Measurements from ENCODE around the gene PRSS57. TPM values are rescaled to one million over a fixed set of nuclear protein-coding genes. Genes with fewer than 3 reads are reported as not detected.
"Not testable (repeated sequence)": the region's sequence is repeated elsewhere in the genome, so short reads cannot be mapped to it uniquely, and the experiment has no call there.

The PRSS57 gene
- total RNA-seq, 2 experiments from 2014 or later, result not detected

DNA sequence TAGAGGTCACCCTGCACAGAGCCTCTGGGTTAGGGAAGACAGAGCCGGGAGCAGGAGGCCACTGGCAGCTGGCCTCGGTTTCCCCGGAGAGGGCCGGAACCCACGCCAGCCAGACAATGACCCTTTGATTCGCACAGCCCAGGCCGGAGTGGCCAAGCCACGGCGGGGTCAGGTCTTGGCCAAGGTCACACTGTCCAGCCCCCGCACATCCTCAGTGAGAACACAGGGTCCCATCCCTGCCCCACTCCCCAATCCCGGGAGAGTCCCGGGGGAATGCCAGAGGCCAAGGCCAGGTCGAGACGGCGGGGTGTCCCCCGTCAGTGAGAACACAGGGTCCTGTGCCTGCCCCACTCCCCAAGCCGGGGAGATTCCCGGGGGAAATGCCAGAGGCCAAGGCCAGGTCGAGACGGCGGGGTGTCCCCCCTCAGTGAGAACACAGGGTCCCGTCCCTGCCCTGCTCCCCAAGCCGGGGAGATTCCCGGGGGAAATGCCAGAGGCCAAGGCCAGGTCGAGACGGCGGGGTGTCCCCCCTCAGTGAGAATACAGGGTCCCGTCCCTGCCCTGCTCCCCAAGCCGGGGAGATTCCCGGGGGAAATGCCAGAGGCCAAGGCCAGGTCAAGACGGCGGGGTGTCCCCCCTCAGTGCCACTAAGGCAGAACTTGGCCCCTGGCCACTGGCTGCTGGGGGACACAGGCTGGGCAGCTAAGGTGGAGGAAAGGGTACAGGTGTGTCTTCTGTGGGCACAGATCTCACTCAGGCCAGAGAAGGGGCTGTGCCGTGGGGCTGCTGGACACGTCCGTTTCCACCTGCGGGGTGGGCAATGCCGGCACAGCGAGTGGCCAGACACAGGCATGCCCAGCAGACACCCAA is 20.7 kb downstream of the PRSS57 start:
- Mint-ChIP-seq H3K27ac (no peak overlapping the region), H3K36me3 (no peaks in the 10 kb centered on the region), H3K9me3 (no peaks in the 10 kb centered on the region), H3K4me3 (no peak overlapping the region), H3K27me3 (peaks cover 15% of the 10 kb centered on the region), H3K4me1 (ENCODE audit: low read depth) (no peaks in the 10 kb centered on the region)
- intact Hi-C loops (cut with micrococcal nuclease), result no loop called here
- ChIA-PET CTCF (no interaction called here), POLR2A (no interaction called here)
- no peak for DNase-seq

GRCh38 chr19:670609-671075 is 24.6 kb downstream of the PRSS57 start:
- intact Hi-C loops (cut with micrococcal nuclease), result no loop called here

DNA sequence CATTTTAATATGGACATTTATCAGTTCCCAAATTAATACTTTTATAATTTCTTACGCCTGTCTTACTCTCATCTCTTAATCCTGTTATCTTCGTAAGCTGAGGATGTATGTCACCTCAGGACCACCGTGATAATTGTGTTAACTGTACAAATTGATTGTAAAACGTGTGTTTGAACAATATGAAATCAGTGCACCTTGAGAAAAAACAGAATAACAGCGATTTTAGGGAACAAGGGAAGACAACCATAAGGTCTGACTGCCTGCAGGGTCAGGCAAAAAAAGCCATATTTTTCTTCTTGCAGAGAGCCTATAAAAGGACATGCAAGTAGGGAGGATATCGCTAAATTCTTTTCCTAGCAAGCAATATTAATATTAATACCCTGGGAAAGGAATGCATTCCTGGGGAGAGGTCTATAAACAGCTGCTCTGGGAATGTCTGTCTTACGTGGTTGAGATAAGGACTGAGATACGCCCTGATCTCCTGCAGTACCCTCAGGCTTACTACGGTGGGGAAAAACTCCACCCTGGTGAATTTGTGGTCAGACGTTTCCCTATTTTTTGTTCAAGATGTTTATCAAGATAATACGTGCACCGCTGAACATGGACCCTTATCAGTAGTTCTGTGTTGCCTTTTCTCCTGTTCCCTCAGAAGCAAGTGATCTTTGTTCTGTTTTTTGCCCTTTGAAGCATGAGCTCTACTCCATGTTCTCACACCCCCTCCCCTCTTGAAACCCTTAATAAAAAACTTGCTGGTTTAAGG is 26.4 kb downstream of the PRSS57 start:
- DNase-seq, H3K9me3 Mint-ChIP-seq, POLR2A ChIA-PET, H3K27me3 Mint-ChIP-seq, H3K4me3 Mint-ChIP-seq, H3K36me3 Mint-ChIP-seq, H3K27ac Mint-ChIP-seq: not testable (repeated sequence)
- CTCF ChIA-PET, result interaction anchor here (1.9 kb wide), 1 partner anchor 65 kb away, joined by 9 read pairs; no protein-coding TSS in a partner anchor
- peaks cover 10% of the 10 kb centered on the region for H3K4me1 Mint-ChIP-seq (ENCODE audit: low read depth)
- intact Hi-C loops (cut with micrococcal nuclease), result loop anchor here (10.0 kb wide), 1 partner anchor 246 kb away; the partner anchor contains the start of genes KISS1R and R3HDM4

More at GRCh38 chr19:670609-671075, 24.6 kb downstream of the PRSS57 start:
- CTCF ChIA-PET, result interaction anchor here (0.8 to 1.9 kb wide), 3 partner anchors 10 to 63 kb away, joined by 3 to 9 read pairs (median 3); no protein-coding TSS in a partner anchor
- POLR2A ChIA-PET, result interaction anchor here (1.1 kb wide), 1 partner anchor 9 kb away, joined by 4 read pairs; no protein-coding TSS in a partner anchor
- no peak overlapping the region for H3K27ac Mint-ChIP-seq
- H3K36me3 Mint-ChIP-seq, result no peaks in the 10 kb centered on the region
- no peaks in the 10 kb centered on the region for H3K4me1 Mint-ChIP-seq (ENCODE audit: low read depth)
- H3K4me3 Mint-ChIP-seq, result no peak overlapping the region
- no peak for DNase-seq
- peaks cover 2% of the 10 kb centered on the region for H3K9me3 Mint-ChIP-seq
- peaks cover 18% of the 10 kb centered on the region for H3K27me3 Mint-ChIP-seq

DNA sequence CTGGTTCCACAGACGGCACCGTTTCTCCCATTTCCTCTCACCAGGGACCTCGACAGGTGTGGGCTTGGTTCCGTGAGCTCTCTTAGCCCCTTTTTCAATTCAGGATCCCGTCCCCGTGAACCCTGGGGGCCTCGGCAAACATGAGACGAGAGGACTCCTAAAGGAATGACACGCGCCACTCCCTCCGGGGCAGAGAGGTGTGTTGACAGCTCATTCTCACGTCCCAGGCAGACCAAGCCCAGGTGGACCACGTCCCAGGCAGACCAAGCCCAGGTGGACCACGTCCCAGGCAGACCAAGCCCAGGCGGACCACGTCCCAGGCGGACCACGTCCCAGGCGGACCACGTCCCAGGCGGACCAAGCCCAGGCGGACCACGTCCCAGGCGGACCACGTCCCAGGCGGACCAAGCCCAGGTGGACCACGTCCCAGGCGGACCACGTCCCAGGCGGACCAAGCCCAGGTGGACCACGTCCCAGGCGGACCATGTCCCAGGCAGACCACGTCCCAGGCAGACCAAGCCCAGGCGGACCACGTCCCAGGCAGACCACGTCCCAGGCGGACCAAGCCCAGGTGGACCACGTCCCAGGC is 28.2 kb downstream of the PRSS57 start:
- not testable (repeated sequence) for H3K4me3 Mint-ChIP-seq, H3K27me3 Mint-ChIP-seq, DNase-seq, H3K9me3 Mint-ChIP-seq, H3K27ac Mint-ChIP-seq, H3K36me3 Mint-ChIP-seq
- ChIA-PET CTCF (interaction anchor here (1.1 kb wide), 1 partner anchor 67 kb away, joined by 4 read pairs; no protein-coding TSS in a partner anchor), POLR2A (interaction anchor here (1.1 kb wide), 1 partner anchor 12 kb away, joined by 3 read pairs; no protein-coding TSS in a partner anchor)
- intact Hi-C loops (cut with micrococcal nuclease), result loop anchor here (10.0 kb wide), 1 partner anchor 248 kb away; the partner anchor contains the start of genes KISS1R and R3HDM4
- H3K4me1 Mint-ChIP-seq (ENCODE audit: low read depth), result peaks cover 16% of the 10 kb centered on the region

DNA sequence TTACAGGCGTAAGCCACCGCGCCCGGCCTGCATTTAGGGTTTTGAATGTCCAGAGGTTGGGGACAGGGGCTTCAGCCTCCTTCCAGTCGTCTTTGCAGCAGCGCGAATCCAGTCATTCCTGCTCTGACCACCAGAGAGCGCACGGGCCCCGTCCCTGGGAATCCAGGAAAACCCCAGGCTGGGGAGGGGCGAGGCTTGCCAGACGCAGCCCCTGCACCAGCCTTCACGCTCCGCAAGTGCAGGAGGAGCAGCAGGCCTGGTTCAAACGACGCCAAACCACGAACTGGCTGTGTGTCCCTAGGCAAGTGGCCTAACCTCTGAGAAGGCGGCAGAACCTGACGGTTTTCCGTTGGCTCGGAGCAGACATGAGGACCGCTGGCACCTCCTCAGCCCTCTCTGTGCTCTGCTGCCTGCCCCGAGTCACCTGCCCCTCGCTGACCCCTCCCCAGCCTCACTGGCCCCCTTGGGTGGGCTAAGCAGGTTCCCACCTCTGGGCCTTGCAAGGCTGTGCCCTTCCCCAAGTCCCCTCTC is 30.3 kb downstream of the PRSS57 start:
- Mint-ChIP-seq H3K27me3 (peaks cover 4% of the 10 kb centered on the region), H3K9me3 (peaks cover 2% of the 10 kb centered on the region), H3K4me3 (peak overlapping the region; percentile 39), H3K4me1 (ENCODE audit: low read depth) (peaks cover 24% of the 10 kb centered on the region), H3K27ac (peak overlapping the region; percentile 18), H3K36me3 (peaks cover 13% of the 10 kb centered on the region)
- POLR2A ChIA-PET, result no interaction called here
- CTCF ChIA-PET, result interaction anchor here (0.6 kb wide), 1 partner anchor 78 kb away, joined by 4 read pairs; no protein-coding TSS in a partner anchor
- intact Hi-C loops (cut with micrococcal nuclease), result loop anchor here (1.0 to 10.0 kb wide), 3 partner anchors 69 to 250 kb away; partner anchors contain the start of genes KISS1R and R3HDM4
- peak; percentile 89 for DNase-seq

DNA sequence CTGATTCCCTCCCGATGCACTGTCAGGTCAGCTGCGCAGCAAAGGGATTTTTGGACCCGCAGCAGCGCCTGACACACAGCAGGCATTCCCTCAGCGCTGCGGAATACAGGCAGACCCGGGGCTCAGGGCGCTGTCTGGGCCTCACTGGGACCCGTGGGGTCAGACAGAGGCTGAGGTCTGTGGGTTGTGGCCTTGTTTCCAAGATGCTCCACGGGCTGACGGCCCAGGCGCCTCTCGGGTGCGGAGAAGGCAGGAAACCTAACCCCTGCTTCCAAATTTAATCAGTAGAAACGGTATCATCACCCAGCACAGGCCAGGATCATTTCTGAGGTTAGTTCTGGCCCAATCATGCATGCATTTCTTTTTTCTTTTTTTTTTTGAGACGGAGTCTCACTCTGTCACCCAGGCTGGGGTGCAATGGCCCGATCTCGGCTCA is 31.6 kb downstream of the PRSS57 start:
- Mint-ChIP-seq H3K4me1 (ENCODE audit: low read depth) (peaks cover 34% of the 10 kb centered on the region), H3K27ac (peak overlapping the region; percentile 83), H3K9me3 (no peaks in the 10 kb centered on the region), H3K27me3 (no peaks in the 10 kb centered on the region), H3K36me3 (peaks cover 16% of the 10 kb centered on the region), H3K4me3 (peak overlapping the region; percentile 75)
- intact Hi-C loops (cut with micrococcal nuclease), result loop anchor here (1.0 to 10.0 kb wide), 4 partner anchors 17 to 251 kb away; partner anchors contain the start of genes HCN2, KISS1R and R3HDM4
- ChIA-PET CTCF (interaction anchor here (1.0 to 1.9 kb wide), 7 partner anchors 16 to 106 kb away, joined by 3 to 19 read pairs (median 5); no protein-coding TSS in a partner anchor), POLR2A (interaction anchor here (0.5 to 1.5 kb wide), 9 partner anchors 16 to 261 kb away, joined by 3 to 8 read pairs (median 4); partner anchors contain the start of gene PTBP1)
- DNase-seq, result no peak

DNA sequence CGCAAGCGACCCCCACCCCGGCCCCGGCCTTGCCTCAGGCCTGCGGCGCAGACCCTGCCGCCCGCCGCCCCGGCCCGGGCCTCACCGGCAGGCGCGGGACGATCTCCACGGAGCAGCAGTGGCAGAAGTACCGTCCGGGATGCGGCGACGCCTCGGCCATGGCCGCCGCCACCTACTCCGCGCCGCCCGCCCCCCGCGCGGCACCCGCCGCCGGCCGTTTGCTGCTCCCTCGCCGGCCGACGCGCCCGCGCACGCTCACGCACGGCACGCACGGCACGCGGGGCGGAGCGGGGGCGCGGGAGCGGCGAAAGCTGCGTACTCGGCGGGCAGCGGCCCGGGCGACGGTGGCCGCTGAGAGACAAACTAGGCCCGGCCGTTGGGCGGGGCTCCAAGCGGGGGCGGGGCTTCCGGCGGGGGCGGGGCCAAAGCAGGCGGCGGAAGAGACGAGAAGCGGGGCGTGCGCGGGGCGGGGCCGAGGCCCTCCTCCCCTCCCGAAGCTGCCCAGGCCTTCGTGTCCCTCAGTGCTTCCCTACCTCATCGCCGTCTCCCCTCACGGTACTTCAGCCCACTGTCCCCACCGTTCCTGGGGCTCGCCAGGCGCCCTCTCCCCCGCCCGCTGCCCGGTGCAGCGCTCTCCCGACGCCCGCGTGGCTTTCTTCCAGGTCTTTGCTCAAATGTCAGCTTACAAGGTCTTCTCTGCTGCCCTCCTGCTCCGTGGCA is 32.1 kb downstream of the PRSS57 start, which contains the start of gene RNF126:
TSS of gene RNF126 (minus strand) at position 253 of the 720 bp plus-strand sequence. CDS start at position 160, 93 bp downstream.
- peak within 1 kb of the TSS; percentile 95 for H3K27ac Mint-ChIP-seq

DNA sequence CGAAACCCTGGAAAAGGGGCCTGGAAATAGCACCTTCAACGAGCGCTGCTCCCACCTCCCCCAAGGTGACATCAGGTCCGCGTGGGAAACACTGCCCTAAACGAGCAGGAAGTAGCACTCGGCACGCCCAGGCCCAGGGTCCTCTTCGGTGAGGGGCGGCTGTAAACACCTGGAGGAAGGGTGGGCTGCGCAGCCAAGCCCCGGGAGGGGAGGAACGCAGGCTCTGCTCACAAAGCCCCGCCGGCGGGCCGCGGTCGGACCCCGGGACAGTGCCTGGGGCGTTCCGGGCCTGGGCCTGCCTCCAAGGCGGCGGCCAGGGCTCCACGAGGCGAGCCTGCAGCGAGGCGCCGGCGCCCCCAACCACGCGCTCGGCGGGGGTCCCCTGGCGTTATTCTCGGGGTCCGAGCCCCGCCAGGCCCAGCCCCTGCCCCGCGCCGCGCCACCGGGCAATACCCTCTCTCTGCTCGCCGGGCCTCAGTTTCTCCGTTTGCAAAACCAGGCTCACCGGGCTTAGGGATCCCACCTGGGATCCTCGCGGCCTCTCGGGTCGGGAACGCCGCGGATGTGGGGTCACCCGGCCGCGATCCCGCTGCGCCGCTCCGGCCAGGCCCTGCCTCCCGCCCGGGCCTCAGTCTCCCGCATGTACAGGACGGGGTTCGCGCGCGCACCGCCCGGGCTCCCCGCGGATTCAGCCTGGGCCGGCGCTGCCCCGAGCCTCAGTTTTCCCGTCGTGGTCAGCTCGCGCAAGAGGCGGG is 32.9 kb downstream of the PRSS57 start:
- CTCF ChIA-PET, result interaction anchor here (1.4 to 1.9 kb wide), 3 partner anchors 17 to 72 kb away, joined by 5 to 19 read pairs (median 7); no protein-coding TSS in a partner anchor
- no peaks in the 10 kb centered on the region for H3K9me3 Mint-ChIP-seq
- H3K27ac Mint-ChIP-seq, result peak overlapping the region; percentile 95
- peaks cover 47% of the 10 kb centered on the region for H3K4me1 Mint-ChIP-seq (ENCODE audit: low read depth)
- POLR2A ChIA-PET, result interaction anchor here (1.0 to 2.1 kb wide), 8 partner anchors 17 to 262 kb away, joined by 3 to 8 read pairs (median 4); partner anchors contain the start of gene PTBP1
- H3K4me3 Mint-ChIP-seq, result peak overlapping the region; percentile 93
- peak; percentile 84 for DNase-seq
- H3K36me3 Mint-ChIP-seq, result peaks cover 16% of the 10 kb centered on the region
- no peaks in the 10 kb centered on the region for H3K27me3 Mint-ChIP-seq
- intact Hi-C loops (cut with micrococcal nuclease), result loop anchor here (2.0 to 10.0 kb wide), 3 partner anchors 74 to 252 kb away; partner anchors contain the start of genes HCN2, KISS1R and R3HDM4

More for the DNA sequence above, 32.1 kb downstream of the PRSS57 start, which contains the start of gene RNF126:
- Mint-ChIP-seq H3K36me3 (peaks cover 16% of the 10 kb centered on the region), H3K27me3 (no peaks in the 10 kb centered on the region), H3K4me3 (peak within 1 kb of the TSS; percentile 93), H3K4me1 (ENCODE audit: low read depth) (peaks cover 40% of the 10 kb centered on the region), H3K9me3 (no peaks in the 10 kb centered on the region)
- intact Hi-C loops (cut with micrococcal nuclease), result loop anchor here (1.0 to 10.0 kb wide), 4 partner anchors 17 to 252 kb away; partner anchors contain the start of genes HCN2, KISS1R and R3HDM4
- ChIA-PET CTCF (interaction anchor here (1.0 to 1.9 kb wide), 7 partner anchors 17 to 106 kb away, joined by 3 to 19 read pairs (median 5); no protein-coding TSS in a partner anchor), POLR2A (interaction anchor here (0.5 to 1.5 kb wide), 8 partner anchors 16 to 261 kb away, joined by 3 to 8 read pairs (median 4); partner anchors contain the start of gene PTBP1)
- peak; percentile 97 for DNase-seq

DNA sequence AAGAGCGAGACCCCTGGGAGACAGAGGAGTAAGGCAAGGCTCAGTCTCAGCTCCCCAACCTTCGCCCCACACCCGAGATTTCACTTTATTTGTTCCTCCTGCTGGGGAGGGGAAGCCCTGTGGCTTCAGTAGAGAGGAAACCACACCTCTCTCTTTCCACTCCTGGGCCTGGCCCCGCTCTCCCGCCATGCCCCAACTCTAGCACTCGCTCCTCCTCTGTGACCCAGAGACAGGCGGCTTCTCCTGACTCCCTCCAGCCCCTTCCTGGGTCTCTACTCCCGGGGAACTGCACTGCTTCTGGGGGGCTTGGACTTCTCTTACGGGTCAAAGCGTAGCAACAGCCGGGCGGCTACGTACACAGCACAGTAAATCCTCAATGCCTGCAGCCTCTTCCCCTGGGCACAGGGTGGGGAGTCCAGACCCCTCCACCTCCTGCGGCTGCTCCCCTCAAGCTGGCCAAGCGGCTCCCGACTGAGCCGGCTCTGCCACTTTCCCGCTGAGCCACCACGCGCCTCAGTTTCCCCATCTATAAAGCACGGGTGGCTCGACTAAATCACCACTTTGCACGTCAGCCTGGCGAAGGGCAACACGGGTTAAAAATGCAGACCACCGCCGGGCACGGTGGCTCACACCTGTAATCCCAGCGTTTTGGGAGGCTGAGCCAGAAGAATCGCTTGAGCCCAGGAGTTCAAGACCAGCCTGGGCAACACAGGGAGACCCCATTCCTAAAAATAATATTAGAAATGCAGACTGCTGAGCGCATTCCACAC is 33.6 kb downstream of the PRSS57 start:
- ChIA-PET CTCF (interaction anchor here (1.7 to 1.8 kb wide), 2 partner anchors 72 to 77 kb away, joined by 6 to 11 read pairs; no protein-coding TSS in a partner anchor), POLR2A (interaction anchor here (2.1 kb wide), 1 partner anchor 18 kb away, joined by 6 read pairs; no protein-coding TSS in a partner anchor)
- peaks cover 52% of the 10 kb centered on the region for H3K4me1 Mint-ChIP-seq (ENCODE audit: low read depth)
- peak overlapping the region; percentile 95 for H3K27ac Mint-ChIP-seq
- H3K36me3 Mint-ChIP-seq, result peaks cover 22% of the 10 kb centered on the region
- peak; percentile 82 for DNase-seq
- no peaks in the 10 kb centered on the region for H3K27me3 Mint-ChIP-seq
- intact Hi-C loops (cut with micrococcal nuclease), result loop anchor here (2.0 to 10.0 kb wide), 6 partner anchors 51 to 253 kb away; partner anchors contain the start of genes BSG, HCN2, KISS1R and PTBP1
- peak overlapping the region; percentile 93 for H3K4me3 Mint-ChIP-seq
- H3K9me3 Mint-ChIP-seq, result no peaks in the 10 kb centered on the region

Data from activated CD4-positive, alpha-beta memory T cell treated with anti-CD3 and anti-CD28 coated beads for 36 hours (primary cell).